Adipocyte (in vitro differentiated cells): ENCODE results near the gene ENTPD1.

Source experiments
- DNase-seq: peaks from one replicate; pipeline ENCODE4 v3.0.0-alpha.2; 2015; ENCODE audit warnings: low read depth
- H3K27me3 ChIP-seq: replicated peaks from 2 replicates; pipeline ENCODE4 v1.7.0; 2013; ENCODE audit warnings: mild to moderate bottlenecking, low read length, moderate library complexity; ENCODE audit not compliant: control insufficient read depth, insufficient read depth
- H3K36me3 ChIP-seq: 2 replicates; pipeline ENCODE4 v1.7.0; 2013; ENCODE audit warnings: low read length, mild to moderate bottlenecking, moderate library complexity; ENCODE audit not compliant: control insufficient read depth, insufficient read depth, severe bottlenecking
- H3K4me1 ChIP-seq: 2 replicates; pipeline ENCODE4 v1.7.0; 2013; ENCODE audit warnings: mild to moderate bottlenecking, low read length, moderate library complexity; ENCODE audit not compliant: control insufficient read depth, insufficient read depth
- H3K4me3 ChIP-seq: 2 replicates; pipeline ENCODE4 v1.7.0; 2013; ENCODE audit warnings: mild to moderate bottlenecking, low read length, moderate library complexity
- H3K9ac ChIP-seq: 2 replicates; pipeline ENCODE4 v1.7.0; 2013; ENCODE audit warnings: mild to moderate bottlenecking, low read length, moderate library complexity
- H3K9me3 ChIP-seq: 2 replicates; pipeline ENCODE4 v1.7.0; 2013; ENCODE audit warnings: mild to moderate bottlenecking, low read length, moderate library complexity; ENCODE audit not compliant: control insufficient read depth

The ENTPD1 gene

GRCh38 chr10:95835911-95836310, 79.9 kb downstream of the ENTPD1 start:
- Histone ChIP-seq H3K9ac (no peak overlapping the region), H3K36me3 (no peaks in the 10 kb centered on the region), H3K9me3 (no peaks in the 10 kb centered on the region), H3K4me1 (no peaks in the 10 kb centered on the region), H3K27me3 (no peaks in the 10 kb centered on the region), H3K4me3 (no peak overlapping the region)
- no peak for DNase-seq

DNA sequence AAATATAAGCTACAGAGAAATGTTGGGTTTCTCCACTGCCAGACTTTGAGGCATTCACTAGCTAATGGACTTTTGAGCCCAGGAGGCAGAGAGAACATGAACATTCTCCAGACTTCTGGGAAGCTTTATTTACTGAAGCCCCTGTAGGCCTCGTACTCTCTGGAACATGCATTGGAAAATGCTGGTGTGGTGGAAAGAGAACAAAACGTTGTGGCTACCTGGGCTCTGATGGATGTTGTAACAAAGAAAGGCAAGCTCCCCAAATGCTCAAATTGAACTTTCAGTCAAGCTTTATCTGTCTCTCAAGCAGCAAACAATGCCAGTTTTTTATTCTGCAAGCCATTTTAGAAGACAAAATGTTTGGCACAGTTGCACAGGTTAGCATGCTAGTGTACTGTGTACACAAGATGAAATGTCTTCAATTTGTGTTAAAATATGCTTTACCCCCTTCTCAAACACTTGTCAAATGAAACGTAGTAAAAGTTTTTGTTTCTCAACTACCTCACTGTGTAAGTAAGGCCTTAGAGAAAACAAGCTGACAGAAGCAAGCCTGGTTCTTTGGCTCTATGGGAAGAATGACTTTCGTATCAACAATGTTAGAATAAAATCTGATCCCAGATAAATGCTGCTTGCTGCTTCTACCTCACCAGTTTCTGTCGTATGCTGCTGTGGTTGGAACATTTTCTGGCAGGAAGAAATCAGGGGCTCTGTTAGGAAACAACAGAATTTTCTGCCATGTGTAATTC, 80.8 kb downstream of the ENTPD1 start:
- H3K9me3 ChIP-seq = no peaks in the 10 kb centered on the region
- H3K27me3 ChIP-seq = no peaks in the 10 kb centered on the region
- H3K4me1 ChIP-seq = no peaks in the 10 kb centered on the region
- H3K36me3 ChIP-seq = no peaks in the 10 kb centered on the region
- H3K9ac ChIP-seq = no peak overlapping the region
- DNase-seq = no peak
- no peak overlapping the region for H3K4me3 ChIP-seq

GRCh38 chr10:95837356-95837776, 81.4 kb downstream of the ENTPD1 start:
- Histone ChIP-seq H3K9ac (no peak overlapping the region), H3K27me3 (no peaks in the 10 kb centered on the region), H3K9me3 (no peaks in the 10 kb centered on the region), H3K36me3 (no peaks in the 10 kb centered on the region), H3K4me3 (no peak overlapping the region), H3K4me1 (no peaks in the 10 kb centered on the region)
- DNase-seq = no peak

DNA sequence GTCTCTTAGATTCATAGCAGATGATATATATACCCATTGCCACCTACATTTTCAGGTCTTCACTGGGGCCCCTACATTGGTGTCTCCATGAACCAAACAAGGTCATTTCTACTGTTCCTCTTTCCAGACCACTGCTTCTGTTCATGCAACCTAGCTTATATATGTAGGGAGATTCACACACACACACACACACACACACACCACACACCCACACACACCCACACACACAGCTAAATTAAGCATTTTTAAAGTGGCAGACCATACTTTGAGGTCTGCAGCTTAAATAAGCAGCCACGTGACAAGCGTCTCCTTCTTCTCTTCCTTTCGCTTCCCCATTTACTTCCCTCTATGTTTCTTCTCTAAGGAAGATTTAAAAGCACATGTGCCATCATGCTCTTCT, 81.8 kb downstream of the ENTPD1 start:
- H3K4me3 ChIP-seq = no peak overlapping the region

GRCh38 chr10:95840121-95840520, 84.2 kb downstream of the ENTPD1 start:
- Histone ChIP-seq H3K4me3 (no peak overlapping the region), H3K9me3 (no peaks in the 10 kb centered on the region), H3K27me3 (peaks cover 4% of the 10 kb centered on the region), H3K36me3 (no peaks in the 10 kb centered on the region), H3K9ac (no peak overlapping the region), H3K4me1 (no peaks in the 10 kb centered on the region)
- no peak for DNase-seq

More for the DNA sequence above, 81.8 kb downstream of the ENTPD1 start:
- no peak overlapping the region for H3K9ac ChIP-seq
- H3K36me3 ChIP-seq = no peaks in the 10 kb centered on the region
- no peak for DNase-seq
- no peaks in the 10 kb centered on the region for H3K9me3 ChIP-seq
- no peaks in the 10 kb centered on the region for H3K27me3 ChIP-seq
- no peaks in the 10 kb centered on the region for H3K4me1 ChIP-seq

DNA sequence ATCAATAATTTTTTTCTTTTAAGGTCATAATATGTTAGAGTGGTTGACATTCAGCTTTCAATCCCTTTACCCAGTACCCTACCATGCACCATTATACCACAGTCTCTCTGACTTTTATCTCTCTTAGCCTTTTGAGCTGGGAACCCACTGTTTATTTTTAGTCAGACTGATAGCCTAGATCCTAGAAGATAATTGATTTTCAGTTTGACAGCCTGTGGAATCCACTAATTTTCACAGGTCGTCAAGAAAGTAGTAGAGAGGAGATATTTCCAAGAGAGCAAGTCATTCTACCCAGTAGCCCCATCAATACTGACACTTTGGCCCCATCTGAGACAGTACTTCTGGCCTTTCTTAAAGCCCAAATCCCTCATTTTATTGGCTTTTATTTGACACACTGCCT, 84.7 kb downstream of the ENTPD1 start:
- DNase-seq = no peak
- Histone ChIP-seq H3K4me1 (no peaks in the 10 kb centered on the region), H3K9me3 (no peaks in the 10 kb centered on the region), H3K4me3 (no peak overlapping the region), H3K9ac (no peak overlapping the region), H3K27me3 (peaks cover 4% of the 10 kb centered on the region), H3K36me3 (no peaks in the 10 kb centered on the region)

GRCh38 chr10:95841661-95842498, 85.9 kb downstream of the ENTPD1 start:
- Histone ChIP-seq H3K4me3 (no peak overlapping the region), H3K9ac (no peak overlapping the region), H3K9me3 (no peaks in the 10 kb centered on the region), H3K36me3 (no peaks in the 10 kb centered on the region), H3K27me3 (peaks cover 4% of the 10 kb centered on the region), H3K4me1 (no peaks in the 10 kb centered on the region)
- peak; percentile 91 for DNase-seq

GRCh38 chr10:95845411-95845810, 89.4 kb downstream of the ENTPD1 start:
- Histone ChIP-seq H3K36me3 (no peaks in the 10 kb centered on the region), H3K9ac (no peak overlapping the region), H3K9me3 (no peaks in the 10 kb centered on the region), H3K4me1 (no peaks in the 10 kb centered on the region), H3K4me3 (no peak overlapping the region), H3K27me3 (peaks cover 4% of the 10 kb centered on the region)
- DNase-seq = no peak

DNA sequence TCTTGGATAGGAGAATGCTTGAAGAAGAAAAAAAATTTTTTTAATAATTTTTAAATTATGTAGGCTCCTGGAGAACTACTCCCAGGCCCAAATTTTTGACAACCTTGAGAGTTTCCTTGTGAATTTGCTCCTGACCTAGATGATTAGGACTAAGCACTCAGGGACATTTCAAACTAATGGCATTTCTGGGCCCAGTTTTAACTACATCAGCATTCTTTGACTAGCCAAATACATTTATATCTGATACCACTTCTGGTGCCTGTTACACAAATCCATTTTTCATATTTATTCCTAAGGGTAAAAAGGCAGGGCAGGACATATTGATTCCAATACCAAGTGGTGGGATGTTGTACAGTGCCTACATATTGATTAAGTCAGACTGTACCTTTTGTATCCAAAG, 91.0 kb downstream of the ENTPD1 start:
- no peak for DNase-seq
- Histone ChIP-seq H3K36me3 (no peaks in the 10 kb centered on the region), H3K4me1 (no peaks in the 10 kb centered on the region), H3K4me3 (no peak overlapping the region), H3K9ac (no peak overlapping the region), H3K9me3 (no peaks in the 10 kb centered on the region), H3K27me3 (peaks cover 4% of the 10 kb centered on the region)

DNA sequence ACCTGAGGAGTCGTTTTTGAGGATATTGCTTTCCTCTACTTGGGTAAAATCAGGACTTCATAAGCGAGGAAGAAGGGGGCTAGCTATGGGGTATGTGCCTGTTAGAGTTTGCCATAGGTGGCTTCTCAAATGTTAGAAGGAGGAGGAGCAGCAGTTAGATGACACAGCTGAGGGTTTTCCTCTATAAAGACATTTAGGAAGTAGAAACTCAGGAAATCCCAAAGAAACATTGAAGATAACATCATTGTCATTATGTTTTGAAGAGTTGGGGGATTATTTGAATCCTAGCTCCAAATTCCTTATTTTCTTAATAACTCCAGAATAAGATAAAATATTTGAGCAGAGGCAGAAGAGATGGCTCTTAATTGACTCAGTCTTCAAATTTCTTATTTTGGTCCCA, 92.9 kb downstream of the ENTPD1 start:
- no peaks in the 10 kb centered on the region for H3K36me3 ChIP-seq
- peaks cover 4% of the 10 kb centered on the region for H3K27me3 ChIP-seq
- DNase-seq = no peak

GRCh38 chr10:95850791-95851190, 94.8 kb downstream of the ENTPD1 start:
- no peak overlapping the region for H3K4me3 ChIP-seq
- H3K36me3 ChIP-seq = no peaks in the 10 kb centered on the region
- H3K27me3 ChIP-seq = no peaks in the 10 kb centered on the region
- no peaks in the 10 kb centered on the region for H3K4me1 ChIP-seq
- H3K9me3 ChIP-seq = no peaks in the 10 kb centered on the region
- no peak overlapping the region for H3K9ac ChIP-seq
- peak; percentile 73 for DNase-seq

More for the DNA sequence above, 92.9 kb downstream of the ENTPD1 start:
- Histone ChIP-seq H3K4me3 (no peak overlapping the region), H3K9ac (no peak overlapping the region), H3K4me1 (no peaks in the 10 kb centered on the region), H3K9me3 (no peaks in the 10 kb centered on the region)
